ENCODE results near the gene IFNAR2.
"Not testable (repeated sequence)": the region's sequence is repeated elsewhere in the genome, so short reads cannot be mapped to it uniquely, and the experiment has no call there.

DNA sequence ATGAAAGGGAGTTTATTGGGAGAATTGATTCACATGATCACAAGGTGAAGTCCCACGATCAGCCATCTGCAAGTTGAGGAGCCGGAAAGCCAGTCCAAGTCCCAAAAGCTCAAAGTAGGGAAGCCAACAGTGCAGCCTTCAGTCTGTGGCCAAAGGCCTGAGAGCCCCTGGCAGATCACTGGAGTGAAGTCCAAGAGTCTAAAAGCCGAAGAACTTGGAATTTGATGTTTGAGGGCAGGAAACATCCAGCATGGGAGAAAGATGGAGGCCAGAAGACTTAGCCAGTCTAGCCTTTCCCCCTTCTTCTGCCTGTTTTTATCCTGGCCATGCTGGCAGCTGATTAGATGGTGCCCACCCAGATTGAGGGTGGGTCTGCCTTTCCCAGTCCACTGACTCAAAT lies 4.4 kb upstream of the IFNAR2 start:
- not testable (repeated sequence) for TF ChIP-seq EZH2phosphoT487 (IDR thresholded peaks at IDR 0.05; ENCODE audit: unreplicated experiment); EZH2 (IDR thresholded peaks at IDR 0.05; ENCODE audit: low read depth, unreplicated experiment); POLR2AphosphoS5 (IDR thresholded peaks at IDR 0.05; ENCODE audit: low read depth); NANOG (IDR thresholded peaks at IDR 0.05; ENCODE audit: borderline replicate concordance)
- TF ChIP-seq, protein P1, sequence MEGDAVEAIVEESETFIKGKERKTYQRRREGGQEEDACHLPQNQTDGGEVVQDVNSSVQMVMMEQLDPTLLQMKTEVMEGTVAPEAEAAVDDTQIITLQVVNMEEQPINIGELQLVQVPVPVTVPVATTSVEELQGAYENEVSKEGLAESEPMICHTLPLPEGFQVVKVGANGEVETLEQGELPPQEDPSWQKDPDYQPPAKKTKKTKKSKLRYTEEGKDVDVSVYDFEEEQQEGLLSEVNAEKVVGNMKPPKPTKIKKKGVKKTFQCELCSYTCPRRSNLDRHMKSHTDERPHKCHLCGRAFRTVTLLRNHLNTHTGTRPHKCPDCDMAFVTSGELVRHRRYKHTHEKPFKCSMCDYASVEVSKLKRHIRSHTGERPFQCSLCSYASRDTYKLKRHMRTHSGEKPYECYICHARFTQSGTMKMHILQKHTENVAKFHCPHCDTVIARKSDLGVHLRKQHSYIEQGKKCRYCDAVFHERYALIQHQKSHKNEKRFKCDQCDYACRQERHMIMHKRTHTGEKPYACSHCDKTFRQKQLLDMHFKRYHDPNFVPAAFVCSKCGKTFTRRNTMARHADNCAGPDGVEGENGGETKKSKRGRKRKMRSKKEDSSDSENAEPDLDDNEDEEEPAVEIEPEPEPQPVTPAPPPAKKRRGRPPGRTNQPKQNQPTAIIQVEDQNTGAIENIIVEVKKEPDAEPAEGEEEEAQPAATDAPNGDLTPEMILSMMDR (conservative IDR thresholded peaks at IDR 0.05; ENCODE audit: low read depth in 2 of 2): not testable (repeated sequence)
